GM21619 (cell line): Measurements from ENCODE around the gene LMX1B.

Experiments
- ATAC-seq: cut with Tn5 transposase; IDR thresholded peaks from one replicate; pipeline ENCODE4 v1.9.1; 2021; ENCODE audit not compliant: unreplicated experiment

Gene LMX1B

DNA sequence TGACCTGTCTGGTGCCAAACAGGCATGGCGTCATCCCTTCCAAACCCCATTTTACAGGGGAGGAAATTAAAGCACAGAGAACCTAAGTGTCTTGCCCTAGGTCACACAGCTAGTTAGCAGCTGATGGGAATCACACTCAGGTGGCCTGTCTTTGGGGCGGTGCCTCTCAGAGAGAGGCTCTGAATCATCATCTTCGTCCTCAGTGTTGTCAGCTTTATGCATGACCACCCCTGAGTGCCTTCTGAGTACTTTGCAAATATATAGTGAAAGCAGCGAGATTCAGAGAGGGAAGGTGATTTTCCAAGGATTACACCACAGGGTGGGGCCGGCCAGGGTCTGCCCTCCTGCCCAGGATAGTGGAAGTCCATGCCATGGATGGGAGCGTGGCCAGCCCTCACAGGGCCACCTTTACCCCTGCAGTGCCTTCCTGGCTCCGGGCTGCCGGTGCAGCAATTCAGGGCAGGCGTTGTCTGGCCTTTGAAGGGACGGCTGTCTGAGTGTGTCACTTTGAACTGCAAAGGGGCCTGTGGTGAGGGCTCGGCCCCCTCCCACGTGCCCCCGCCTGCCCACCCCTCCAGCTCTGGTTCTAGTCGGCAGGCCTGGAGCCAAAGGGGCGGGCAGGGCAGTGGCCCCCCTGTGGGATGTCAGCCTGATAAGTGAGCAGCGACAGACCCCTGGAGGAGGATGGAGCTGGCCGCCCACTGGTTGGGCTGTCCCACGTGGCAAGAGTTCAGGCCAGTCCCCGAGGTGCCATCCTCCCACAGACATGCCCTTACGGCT lies 16.9 kb downstream of the LMX1B start:
- no peak for ATAC-seq

DNA sequence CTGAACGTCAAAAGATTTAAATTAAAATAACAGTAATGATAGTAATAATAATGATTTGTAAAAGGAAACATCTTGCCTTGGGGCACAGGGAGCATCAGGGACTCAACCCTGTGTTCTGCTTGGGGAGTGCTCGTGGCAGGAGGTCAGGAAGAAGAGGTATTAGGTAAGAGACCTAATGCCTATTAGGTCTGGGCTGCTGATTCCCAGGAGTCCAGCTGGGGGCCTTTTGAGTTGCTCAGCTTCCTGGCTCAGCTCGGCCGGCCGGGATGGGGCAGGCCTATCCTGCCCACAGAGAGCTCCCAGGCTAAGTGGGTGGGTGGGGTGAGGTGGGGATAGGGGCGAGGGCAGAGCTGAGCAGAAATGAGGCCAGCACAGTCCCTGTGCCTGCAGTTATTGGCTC lies 17.5 kb downstream of the LMX1B start:
- no peak for ATAC-seq

DNA sequence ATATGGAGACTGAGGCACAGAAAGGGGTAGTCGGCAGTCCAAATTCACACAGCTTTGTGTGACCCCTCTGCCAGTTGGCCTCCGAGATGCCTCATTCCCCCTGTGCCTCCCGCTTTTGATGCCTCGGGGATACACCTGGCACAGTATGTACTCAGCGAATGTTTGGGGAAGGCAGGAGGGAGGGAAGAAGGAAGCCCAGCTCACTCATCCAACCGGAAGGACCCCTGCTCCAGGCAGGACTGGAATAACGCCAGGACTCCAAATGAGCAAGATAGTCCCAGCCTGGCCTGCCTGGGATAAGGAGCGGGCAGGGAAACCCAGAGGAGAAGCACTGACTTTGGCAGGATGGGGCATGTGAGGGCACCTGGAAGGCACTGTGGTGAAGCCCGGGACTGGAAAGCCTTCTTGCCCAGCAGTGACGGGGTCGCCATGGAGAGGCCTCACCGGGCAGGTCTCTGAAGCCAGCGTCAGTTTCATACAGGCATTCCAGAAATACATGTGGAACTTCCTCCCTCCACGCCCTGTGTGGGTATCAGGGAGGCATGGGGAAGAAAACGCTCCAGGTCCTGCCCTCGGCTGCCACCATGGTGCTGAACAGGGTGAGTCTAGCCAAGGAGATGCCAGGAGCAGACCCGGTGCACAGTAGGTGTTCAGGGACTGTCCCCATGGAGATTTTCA lies 20.3 kb downstream of the LMX1B start:
- no peak for ATAC-seq

DNA sequence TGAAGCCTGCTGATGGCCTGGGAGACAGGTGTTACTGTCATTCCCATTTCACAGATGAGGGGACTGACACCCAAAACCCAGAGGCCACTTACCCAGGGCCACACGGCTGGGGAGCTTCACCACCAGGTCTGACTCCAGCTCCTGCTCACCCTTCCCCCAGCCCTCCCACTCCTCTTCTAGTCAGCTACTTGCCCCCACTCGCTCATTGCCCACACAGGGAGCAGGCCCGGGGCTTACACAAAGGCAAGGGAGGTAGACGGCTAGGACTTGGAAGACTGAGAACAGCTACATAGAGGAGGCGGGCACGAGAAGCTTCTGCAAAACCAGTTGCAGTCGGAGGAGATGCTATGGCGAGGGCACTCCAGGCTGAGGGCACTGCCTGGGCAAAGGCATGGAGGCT lies 21.3 kb downstream of the LMX1B start:
- no peak for ATAC-seq

DNA sequence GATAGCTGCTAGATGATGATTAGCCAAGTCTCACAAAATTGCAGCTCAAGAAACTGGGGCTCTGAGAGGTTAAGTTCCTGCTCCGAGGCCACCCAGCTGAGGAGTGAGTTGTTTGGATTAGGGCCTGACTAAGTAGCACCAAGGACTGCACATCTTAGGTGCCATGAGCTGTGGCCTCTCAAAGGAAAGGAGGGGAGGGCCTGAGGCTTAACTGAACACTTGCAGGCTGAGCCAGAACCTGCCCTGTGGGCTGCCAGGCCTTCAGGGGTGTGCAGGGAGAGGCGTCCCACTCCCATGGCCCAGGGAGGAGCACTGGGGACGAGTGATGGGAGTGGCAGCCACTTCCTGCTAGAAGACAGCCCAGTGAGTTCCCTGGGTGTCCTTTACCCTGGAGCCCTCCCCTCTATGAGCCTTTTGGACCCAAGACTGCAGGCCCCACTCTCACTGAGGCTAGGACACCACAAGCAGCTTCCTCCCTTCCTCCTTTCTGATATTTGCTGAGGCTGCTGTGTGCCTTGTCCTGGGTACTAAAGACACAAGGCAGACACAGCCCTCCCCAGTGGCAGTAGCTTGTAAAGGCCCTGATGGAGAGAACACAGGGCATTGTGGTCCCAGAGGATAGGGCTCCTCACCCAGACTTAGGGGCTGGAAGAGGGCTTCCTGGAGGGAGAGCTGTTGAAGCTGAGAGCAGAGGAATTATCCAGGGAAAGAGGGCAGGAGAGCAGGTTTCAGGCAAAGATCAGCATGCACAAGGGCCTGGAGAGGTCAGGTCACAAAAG lies 22.1 kb downstream of the LMX1B start:
- ATAC-seq: no peak

DNA sequence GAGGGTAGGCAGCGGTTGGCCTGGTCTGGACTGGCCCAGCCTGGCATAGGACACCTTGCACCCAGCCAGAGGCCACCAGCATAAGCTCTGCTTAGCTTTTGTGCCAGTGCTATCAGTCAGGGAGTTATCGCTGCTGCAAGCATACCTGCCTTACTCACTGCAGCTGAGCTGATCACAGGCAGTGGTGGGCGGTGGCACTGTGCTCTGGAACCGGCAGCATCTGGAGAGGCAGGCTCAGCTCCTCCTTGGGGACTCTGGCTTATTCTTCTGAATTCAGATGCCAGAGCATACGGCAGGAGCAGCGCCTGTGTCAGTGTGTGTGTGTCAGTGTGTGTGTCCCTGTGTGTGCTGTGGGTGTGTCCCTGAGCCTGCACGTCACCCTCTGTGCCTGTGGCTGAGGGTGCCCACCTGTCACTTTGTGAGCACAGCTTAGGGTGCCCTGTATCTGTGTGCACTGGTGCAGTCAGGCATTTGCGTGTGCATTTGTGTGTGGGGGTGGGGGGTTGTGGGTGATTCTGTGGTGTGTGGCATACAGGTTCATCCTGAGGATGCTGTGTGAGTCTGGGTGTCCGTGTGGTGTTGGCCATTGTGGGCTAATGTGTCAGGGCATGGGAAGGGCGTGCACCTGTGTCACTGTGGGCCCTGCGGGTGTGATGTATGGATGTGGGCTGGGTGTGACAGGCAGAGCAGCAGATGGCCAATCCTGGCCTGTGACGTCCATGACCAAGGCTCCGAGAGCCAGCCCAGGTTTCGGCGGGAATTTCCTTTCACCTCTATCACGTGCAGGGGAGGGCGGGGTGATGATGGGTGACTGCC lies 23.5 kb downstream of the LMX1B start:
- ATAC-seq: no peak

DNA sequence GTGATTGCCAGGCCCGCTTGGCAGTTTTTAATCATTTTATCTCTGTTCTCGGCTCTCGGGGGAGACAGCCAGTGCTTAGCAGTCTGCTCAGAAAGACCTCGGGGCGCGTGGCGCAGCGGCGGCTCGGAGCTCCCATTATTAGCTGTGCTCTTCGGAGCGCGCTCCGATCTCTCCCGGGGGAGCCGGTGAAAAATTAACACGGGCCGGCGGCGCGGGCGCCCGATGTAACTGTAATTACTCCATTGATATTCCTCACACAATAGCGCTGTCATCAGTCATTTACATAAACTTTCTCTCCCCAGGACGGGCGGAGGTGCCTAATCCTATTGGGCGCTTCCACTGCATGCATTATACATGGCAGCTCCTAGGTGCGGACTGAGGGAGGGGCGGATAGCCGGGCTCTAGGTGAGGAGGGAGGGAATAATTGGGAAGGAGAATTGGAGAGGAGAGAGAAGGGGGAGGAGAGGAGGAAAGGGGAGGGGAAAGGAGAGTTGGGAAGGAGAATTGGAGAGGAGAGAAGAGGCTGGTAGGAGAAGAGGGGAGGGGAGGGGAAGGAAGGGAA lies 24.9 kb downstream of the LMX1B start:
- no peak for ATAC-seq

DNA sequence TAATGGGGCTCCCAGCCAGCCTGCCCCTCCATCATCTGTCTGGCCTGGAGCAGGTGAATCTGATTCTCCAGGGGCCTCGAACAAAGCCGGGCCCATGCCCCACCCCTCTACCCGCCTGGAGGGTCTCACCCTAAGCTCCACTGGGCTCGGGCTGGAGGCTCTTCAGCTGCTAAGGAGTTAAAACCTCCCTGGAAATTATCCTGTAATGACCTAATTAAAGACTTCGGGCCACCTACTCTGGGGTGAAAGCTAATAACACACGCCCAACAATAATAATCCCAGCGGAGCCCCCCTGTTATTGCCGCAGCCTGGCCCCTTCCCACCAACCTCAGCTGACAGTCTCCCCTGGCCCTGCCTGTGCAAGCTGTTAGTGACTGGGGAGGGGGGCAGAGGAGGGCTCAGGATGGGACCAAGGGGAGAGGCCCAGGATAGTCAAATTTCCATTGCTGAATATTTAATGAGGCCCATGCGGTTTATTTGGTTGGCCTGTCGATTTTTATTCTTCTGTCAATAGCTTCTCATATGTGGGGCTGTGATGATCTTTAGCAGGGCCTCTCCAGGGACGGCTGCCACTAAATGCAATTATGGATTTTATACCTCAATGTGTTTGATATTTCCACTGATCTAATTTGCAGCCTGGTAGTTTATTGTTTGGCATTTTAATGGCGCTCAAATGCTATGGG lies 25.7 kb downstream of the LMX1B start:
- ATAC-seq: no peak

DNA sequence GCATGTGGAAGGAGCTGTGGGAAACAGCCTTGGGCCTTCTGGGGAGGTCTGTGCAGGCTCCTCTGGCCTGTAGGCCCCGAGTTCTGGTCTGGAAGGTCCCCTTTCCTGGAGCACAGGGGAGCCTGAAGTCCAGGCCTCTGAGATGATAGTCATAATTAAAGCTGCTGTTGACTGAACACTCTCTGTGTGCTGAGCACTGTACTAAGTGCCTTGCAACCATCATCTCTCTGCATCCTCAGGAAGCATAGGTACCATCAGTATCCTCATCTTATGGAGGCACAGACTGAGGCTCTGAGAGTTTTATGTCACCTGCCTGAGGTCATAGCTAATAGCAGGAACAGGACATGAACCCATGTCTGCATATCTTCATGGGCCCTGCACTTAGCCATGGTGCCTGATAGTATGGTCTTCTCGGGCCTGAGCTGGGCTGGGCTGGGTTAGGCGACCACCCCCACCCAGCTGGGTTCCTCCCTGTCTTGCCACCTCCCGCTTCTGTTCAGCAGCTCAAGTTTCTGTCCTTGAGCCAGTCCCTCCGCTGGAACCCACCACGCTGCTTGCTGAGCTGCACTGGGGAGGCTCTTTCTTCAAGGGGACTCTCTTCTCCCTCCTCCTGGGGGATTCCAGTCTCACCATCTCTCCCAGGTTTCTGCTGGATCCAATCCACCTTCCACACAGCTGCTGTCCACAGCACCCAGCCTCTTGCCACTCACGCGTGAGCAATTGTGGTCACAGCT lies 27.6 kb downstream of the LMX1B start:
- ATAC-seq: no peak

DNA sequence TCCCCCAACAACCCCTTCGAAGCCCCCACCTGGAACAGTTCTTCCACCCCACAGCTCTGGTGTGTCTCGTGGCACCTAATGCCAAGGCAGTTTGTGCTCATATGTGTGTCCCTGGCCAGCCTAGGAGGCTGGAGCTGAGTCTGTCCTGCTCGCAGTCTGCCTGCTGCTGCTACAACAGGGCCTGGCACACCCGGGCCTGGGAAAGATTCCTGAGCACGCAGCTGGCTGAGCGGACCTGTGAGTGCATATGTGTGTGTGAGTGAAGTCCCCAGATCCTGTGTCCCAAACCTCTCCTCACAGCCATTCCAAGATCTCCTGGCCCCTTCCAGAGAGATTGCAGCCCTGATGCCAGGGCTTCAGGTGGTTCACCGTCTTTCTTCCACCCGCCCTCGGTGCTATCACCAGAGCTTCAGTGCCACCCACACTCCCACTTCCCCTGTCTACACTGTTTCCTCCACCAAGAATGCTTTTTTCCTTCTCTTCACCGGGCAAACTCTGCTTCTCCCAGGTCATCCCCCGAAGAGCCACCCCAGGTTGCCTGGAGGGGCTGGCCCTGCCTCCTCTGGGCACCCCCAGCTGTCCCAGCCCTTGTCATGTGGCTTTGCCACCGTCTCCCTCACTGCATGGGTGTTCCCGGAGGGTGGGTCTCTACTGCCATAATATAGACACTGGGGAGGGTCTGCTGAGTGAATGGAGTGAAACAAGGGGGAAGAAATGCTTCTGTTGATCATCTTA lies 28.4 kb downstream of the LMX1B start:
- ATAC-seq: no peak

DNA sequence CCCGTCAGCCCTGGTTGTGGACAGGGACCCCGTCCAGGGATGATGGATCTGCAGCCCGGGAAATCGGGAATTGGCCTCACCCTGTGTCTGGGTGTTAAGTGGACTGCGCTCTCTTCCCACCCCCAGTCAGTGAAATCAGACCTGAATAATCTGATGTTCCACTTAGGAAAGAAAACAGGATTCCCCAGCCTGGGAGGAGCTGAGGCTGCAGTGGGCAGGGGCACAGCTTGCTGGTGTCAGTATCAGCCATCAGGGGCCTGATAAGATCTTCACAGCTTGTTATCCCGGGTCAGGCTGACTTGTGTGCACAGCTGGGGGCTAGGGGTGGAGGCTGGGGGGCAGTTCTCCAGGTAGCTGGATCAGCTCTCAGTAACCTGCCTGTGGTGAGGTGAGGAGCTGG lies 29.1 kb downstream of the LMX1B start:
- no peak for ATAC-seq

DNA sequence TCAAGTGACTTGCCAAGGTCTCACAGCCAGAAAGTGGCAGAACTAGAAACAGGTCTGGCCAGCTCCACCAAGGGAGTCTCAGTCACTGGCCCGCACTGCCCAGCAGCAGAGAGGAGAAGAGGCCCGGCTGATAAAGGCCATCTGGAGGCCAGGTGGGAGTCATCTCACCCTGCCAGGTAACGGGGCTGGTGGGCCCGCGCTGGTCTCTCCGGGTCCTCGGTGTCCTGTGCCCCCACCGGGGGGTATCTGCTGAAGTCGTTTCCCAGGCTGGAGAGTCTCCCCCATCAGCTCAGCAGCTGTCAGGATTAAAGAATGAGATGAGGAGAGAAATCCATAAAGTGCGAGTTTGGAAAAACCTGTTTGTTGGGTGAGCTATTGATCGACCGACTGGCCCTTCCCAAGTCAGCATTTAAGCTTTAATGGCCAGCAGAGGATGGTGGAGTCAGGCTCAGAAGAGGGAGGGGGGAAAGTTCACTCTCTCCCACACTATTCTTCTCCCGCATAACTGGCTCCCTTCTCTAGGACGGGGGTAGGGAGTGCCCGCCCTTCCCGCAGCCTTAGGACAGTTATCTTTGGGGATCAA lies 30.3 kb downstream of the LMX1B start:
- no peak for ATAC-seq

DNA sequence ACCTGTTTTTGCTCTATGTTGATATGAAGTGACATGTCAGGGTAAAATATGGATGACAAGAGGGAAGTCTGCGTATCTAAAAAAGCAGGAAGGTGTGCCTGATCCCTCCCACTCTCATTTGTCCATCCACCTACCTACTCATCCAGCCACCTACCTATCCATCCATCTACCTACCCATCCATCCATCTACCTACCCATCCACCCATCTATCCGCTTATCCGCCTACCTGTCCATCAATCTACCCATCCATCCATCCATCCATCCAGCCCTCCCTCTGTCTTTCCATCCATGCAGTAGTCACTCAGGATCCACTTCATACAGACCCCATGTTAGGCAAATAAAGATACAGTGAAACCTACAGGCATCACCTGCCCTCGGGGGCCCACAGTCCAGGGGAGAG lies 32.4 kb downstream of the LMX1B start:
- ATAC-seq: no peak

DNA sequence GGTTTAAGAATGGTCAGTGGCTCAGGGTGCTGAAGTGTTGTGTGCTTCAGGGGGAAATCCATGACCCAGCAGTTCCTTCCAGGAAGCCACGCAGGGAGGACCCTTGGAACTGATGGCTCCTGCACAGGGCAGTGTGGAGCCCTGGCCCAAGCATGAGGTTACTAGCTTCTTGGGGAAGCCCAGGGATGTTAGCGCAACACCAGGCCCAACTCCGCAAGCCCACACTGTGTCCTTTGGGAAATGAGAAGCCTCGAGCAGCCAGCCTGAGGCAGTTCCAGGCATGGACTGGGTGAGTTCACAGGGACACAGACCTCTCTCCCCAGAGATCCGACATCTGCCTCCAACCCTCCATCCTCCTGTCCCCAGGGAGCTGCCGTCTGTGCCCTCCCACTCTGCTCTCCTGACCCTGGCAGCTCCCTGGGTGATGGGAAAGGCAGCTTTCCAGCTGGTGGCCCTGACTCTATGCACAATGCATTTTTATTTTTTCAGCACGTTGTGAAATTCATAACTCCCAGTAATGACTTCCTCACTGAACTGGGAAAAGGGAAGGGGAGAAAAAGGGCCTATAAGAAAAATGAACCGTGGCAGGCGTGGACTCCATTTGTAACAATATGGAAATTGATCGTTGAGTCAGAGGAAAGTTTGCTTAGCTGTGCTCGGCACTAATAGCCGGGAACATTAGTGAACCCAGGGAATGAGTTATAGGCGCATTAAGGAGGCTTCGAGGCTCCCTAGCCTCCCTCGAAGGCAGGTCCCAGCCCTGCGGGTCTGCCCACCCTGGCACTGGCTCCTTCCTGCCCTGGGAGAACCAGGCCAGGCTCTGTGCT lies 34.1 kb downstream of the LMX1B start:
- ATAC-seq: no peak

DNA sequence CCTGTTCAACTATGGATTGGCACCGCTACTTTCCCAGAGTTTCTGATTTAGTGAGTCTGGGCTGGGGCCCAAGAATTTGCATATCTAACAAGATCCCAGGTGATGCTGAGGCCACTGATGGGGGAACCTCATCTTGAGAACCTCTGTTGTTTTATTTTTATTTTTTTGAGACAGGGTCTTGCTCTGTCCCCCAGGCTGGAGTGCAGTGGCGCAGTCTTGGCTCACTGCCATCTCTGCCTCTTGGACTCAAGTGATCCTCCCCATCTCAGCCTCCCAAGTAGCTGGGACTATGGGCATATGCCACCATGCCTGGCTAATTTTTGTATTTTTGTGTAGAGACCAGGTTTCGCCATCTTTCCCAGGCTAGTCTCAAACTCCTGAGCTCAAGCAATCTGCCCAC lies 35.7 kb downstream of the LMX1B start:
- no peak for ATAC-seq

DNA sequence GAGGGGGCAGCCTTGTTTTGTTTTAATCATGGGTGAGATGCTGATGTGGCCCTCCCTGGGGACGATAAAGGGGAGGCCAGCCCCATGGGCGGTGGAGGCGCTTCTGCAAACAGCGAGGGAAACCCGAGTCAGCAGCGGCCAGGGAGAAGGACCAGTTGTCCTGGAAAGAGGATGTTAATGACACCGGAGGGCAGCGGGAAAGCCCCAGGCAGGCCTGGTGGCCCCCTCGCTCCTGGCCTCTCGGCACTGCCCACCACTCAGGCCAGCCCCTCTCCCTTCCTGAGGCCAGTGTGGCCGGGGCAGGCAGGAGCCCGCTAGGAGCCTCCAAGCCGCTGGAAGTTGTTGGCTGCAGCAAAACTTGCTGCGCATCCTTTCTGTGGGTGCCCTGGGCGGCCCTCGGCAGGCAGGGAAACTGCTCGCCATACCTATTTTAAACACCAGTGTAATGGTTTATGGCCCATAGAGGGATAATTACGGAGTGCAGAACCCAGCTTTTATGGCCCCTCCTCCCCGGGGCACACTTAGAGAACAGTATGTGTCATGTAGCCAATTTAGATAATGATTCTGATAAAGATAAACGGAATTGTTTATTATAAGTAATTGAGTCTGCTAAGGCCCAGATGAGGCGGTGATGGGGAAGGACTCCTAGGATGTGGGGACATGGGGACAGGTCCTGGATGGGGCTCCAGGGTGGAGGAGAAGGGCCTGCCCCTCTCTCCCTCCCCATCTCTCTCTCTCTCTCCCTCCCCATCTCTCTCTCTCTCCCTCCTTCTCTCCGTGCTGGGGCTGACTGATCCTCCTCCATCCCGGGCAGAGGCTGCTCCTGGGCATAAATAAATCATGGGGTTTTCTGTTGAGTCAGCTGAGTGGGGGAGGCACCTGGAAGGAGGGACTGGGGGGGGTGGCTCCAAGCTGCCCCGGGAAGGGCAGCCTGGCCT lies 36.9 kb downstream of the LMX1B start:
- ATAC-seq: no peak
